ENCODE results near the gene P4HA2. TPM values are rescaled to one million over a fixed set of nuclear protein-coding genes. Genes with fewer than 3 reads are reported as not detected.

Gene P4HA2
- polyA plus RNA-seq, 4 donors: 24.8 to 43.6 (median 33.0) TPM

GRCh38 chr5:132226516-132227234 lies 978 bp downstream of the P4HA2 start:
- DNase-seq (ENCODE audit: low read depth in 4 of 4, low spot score in 3 of 4): no peak

- no peak for DNase-seq (ENCODE audit: low read depth in 4 of 4, low spot score in 3 of 4)
Measured at GRCh38 chr5:132225165-132226032, 2.3 kb downstream of the P4HA2 start.

GRCh38 chr5:132224716-132225115 lies 2.9 kb downstream of the P4HA2 start:
- DNase-seq (ENCODE audit: low read depth in 4 of 4, low spot score in 3 of 4): no peak

GRCh38 chr5:132223861-132224260 lies 3.8 kb downstream of the P4HA2 start:
- DNase-seq (ENCODE audit: low read depth in 4 of 4, low spot score in 3 of 4): no peak

- DNase-seq (ENCODE audit: low read depth in 4 of 4, low spot score in 3 of 4): no peak
Measured at GRCh38 chr5:132222649-132223038, 5.0 kb downstream of the P4HA2 start.

- DNase-seq (ENCODE audit: low read depth in 4 of 4, low spot score in 3 of 4): no peak
Measured at GRCh38 chr5:132221781-132222648, 5.6 kb downstream of the P4HA2 start.

GRCh38 chr5:132220491-132220890 lies 7.2 kb downstream of the P4HA2 start:
- DNase-seq (ENCODE audit: low read depth in 4 of 4, low spot score in 3 of 4): no peak

GRCh38 chr5:132219981-132220380 lies 7.7 kb downstream of the P4HA2 start:
- DNase-seq (ENCODE audit: low read depth in 4 of 4, low spot score in 3 of 4): no peak

- DNase-seq (ENCODE audit: low read depth in 4 of 4, low spot score in 3 of 4): no peak
Measured at GRCh38 chr5:132219289-132219970, 8.2 kb downstream of the P4HA2 start.

GRCh38 chr5:132218321-132218720 lies 9.3 kb downstream of the P4HA2 start:
- no peak for DNase-seq (ENCODE audit: low read depth in 4 of 4, low spot score in 3 of 4)

GRCh38 chr5:132215329-132215728 lies 12.3 kb downstream of the P4HA2 start:
- DNase-seq (ENCODE audit: low read depth in 4 of 4, low spot score in 3 of 4): no peak

GRCh38 chr5:132214491-132214890 lies 13.2 kb downstream of the P4HA2 start:
- no peak for DNase-seq (ENCODE audit: low read depth in 4 of 4, low spot score in 3 of 4)

GRCh38 chr5:132213666-132214065 lies 14.0 kb downstream of the P4HA2 start:
- no peak for DNase-seq (ENCODE audit: low read depth in 4 of 4, low spot score in 3 of 4)

- no peak for DNase-seq (ENCODE audit: low read depth in 4 of 4, low spot score in 3 of 4)
Measured at GRCh38 chr5:132211787-132212186, 15.9 kb downstream of the P4HA2 start.

- DNase-seq (ENCODE audit: low read depth in 4 of 4, low spot score in 3 of 4): no peak
Measured at GRCh38 chr5:132210944-132211343, 16.7 kb downstream of the P4HA2 start.

GRCh38 chr5:132209901-132210545 lies 17.6 kb downstream of the P4HA2 start:
- no peak for DNase-seq (ENCODE audit: low read depth in 4 of 4, low spot score in 3 of 4)

GRCh38 chr5:132209131-132209530 lies 18.5 kb downstream of the P4HA2 start:
- DNase-seq (ENCODE audit: low read depth in 4 of 4, low spot score in 3 of 4): no peak

GRCh38 chr5:132207778-132208177 lies 19.9 kb downstream of the P4HA2 start:
- no peak for DNase-seq (ENCODE audit: low read depth in 4 of 4, low spot score in 3 of 4)

- no peak for DNase-seq (ENCODE audit: low read depth in 4 of 4, low spot score in 3 of 4)
Measured at GRCh38 chr5:132206782-132207181, 20.9 kb downstream of the P4HA2 start.
